HuH-7 (cell line): Measurements from ENCODE around the gene NUBPL.
"Not testable (repeated sequence)": the region's sequence is repeated elsewhere in the genome, so short reads cannot be mapped to it uniquely, and the experiment has no call there.

ENCODE experiments used
- DNase-seq: peaks from one replicate; pipeline ENCODE4 v3.0.0; 2011; ENCODE audit warnings: low spot score

Gene NUBPL

DNA sequence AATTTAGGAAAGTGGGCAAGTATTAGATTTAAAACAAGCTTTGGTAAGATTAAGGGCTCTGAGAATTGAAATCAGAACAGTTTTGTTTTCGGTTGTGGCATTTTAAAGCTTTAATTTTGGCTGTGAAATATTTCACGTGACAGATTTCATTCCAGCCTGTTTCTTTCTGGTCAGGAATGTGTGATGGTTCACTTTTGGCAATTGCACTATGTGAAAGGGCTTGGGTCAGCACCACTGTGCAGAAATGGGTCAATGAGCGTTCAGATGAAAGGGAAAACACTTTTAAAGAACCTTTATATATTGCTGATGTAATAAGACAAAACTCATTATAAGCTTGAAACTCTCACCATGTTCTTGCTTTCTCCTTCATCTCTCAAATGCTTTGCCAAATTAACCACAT is 17.1 kb downstream of the NUBPL start:
- DNase-seq: no peak

DNA sequence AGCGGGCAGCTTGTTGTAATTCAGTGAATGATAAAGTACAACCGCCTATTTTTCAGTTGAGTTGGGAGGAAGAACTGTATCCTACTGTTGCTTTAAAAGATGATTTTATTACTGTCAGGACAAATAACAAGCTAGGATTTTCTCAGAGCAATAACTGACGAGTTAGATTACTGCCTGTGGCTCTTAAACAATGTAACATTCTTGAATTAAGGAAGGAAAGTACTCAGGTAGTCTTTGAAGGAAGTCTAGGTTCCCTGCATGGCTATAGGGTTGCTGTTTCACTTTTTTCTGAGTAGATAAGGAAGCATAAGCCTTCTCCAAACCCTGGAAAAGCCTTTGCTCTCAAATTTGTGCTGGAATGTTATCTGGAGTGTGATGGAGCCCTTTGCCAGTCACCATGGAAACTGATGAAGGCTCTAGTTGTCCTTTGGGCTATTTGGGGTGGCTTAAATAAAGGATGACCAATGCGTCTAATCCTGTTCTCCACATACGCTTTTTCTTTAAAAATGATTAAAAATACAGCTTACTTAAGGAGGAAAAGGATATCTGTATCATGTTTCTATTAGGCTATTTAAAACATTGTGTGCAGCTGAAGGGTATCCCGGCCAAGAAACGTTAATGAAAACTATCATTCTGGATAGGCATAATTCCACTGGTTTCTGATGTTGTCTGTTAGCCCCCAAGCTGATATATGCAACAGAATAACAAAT is 17.7 kb downstream of the NUBPL start:
- no peak for DNase-seq

DNA sequence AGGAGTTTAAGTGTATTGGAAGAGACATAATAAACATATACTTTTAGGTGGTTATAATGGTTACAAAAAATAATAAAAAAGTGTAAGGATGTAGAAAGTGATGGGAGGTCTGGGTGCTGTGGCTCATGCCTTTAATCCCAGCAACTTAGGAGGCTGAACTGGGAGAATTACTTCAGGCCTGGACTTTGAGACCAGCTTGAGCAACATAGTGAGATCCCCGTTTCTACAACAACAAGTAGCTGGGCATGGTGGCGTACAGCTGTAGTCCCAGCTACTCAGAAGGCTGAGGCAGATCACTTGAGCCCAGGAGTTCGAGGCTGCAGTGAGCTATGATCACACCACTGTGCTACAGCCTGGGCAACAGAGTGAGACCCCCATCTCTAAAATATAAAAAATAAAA is 19.0 kb downstream of the NUBPL start:
- no peak for DNase-seq

DNA sequence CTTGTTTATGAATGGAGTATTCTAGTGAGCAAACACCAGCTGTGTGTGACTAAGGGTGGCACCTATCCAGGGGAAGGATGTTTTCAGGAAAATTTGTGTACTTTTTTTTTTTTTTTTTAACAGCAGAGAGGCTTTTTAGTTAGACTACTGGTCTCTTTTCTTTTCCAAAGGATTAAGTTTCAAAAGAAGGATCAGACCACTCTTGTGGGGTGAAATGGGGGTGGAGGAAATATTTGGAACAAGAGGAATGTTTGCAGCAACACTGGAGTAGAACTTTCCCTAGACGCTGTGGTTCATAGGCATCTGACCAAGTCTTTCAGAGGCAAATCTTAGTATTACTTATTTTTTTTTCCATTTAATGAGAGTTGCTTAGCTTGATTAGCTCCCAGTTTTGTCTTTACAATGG is 21.1 kb downstream of the NUBPL start:
- no peak for DNase-seq

DNA sequence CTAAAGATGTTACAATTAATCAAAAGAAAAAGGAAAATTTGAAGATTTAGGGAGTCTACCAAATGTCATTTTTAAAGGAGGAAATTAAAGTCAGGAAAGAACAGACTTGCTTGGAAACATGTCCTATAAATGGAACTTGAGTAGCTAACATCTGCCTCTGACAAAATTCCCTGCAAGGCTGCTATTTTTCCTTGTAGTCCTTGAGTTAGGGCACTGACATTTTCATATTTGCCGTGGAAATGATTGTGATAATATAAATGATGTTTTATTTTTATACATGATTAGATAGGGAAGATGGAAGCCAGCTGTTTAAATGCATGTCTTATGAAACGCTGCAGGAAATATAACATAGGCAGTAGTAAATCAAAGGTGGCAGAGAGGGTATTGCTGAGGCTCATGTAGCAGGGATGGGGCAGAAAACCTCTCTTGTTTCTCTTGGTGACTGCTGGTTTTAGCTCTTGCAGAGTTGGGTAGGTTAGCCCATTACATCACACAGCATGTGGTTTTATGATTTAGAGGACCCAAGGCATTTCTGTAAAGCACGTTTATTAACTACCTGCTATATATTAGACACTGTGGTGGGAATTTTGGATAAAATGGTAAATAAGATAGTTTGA is 21.7 kb downstream of the NUBPL start:
- no peak for DNase-seq

DNA sequence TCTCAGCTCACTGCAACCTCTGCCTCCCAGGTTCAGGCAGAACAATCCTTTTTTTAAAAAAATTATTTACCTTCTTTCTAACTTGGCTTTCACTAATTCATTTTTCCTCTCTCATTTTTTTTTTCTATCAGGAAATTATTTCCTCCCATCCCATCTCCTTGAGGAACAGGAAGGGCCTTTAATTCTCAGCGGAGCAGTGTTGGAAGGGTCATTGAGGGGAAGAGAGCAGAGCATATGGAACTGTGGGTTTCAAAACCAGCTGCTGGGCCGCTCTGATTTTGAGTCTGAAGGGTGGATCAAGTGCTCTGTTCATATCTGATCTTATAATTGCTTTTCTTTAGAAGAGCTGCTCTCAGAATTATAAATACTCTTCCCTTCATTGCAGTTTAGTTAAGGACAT is 29.0 kb downstream of the NUBPL start:
- no peak for DNase-seq

DNA sequence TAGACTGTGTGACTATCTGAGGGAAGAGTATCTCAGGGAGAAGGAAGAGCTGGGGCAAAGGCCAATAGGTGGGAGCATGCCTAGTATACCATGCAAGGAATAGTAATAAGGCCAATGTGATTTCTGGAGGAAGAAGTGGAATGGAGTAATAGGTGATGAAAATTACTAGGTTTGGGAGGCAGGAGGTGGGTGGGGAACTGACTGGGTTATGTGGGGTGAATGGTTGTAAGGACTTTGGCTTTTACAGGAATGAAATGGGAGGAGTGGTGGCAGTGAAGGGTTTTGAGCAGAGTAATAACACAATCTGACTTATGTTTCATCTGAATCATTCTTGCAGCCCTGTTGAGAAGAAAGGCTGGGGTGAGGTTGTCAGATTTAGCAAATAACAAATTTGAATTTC is 30.9 kb downstream of the NUBPL start:
- DNase-seq: no peak

DNA sequence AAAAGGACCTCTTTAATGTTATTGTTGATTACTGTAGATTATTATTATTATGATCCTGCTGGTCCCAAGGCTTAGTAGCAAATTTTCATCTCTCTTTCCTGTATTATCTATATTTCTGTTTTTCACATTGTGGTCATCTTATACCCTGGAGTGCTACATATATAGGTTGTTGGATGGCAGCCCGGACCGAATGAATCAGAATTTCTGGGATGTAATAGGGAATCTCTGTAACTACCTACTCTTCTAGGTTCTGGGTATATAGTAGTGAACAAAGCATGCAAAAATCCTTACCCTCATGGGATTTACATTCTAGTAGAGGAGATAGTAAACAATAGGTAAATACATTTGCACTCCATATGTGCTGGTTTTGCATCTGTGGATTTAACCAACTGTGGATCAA is 31.4 kb downstream of the NUBPL start:
- DNase-seq: no peak

DNA sequence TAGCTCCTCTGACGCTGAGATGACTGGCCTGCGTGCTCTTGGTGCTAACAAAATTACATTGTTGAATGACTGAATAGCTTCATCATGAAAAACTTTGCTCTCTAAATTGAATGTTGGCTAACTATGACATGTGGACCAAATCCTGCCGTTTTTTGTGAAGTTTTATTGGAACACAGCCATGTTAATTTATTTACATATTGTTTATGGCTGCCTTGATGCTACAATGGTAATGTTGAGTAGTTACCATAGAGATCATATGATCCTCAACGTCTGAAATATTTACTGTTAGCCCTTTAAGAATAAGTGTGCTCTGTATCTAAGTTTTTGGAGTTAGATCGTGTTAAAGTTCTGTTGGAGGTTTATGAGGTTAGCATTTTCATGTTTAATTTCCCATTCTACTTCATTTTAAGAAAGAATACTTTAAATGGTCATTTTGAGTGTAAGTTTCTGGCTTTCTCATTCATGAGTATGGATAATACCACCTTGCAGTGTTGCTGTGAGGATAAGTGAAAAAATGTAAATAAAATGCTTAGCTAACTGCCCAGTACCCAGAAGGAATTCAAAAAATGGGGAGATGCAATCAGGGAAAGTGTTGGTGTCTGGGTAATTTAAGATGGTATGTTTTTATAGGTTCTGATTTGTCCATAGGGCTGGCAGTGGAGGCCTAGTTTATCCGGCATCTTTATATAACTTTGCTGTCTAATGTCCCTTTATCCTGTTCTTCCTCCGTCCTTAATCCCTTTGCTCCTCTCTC is 35.3 kb downstream of the NUBPL start:
- no peak for DNase-seq

DNA sequence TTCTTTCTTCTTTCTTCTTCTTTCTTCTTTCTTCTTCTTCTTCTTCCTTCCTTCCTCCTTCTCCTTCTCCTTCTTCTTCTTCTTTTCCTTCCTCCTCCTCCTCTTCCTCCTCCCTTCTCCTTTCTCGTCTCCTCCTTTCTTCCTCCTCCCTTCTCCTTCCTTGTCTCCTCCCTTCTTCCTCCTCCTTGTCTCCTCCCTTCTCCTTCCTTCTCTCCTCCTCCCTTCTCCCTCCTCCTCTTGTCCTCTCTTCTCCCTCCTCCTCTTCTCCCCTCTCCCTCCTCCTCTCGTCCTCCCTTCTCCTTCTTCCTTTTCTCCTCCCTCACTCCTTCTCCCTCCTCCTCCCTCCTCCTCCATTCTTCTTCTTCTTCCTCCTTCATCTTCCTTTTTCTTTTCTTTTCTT is 44.5 kb downstream of the NUBPL start:
- no peak for DNase-seq

DNA sequence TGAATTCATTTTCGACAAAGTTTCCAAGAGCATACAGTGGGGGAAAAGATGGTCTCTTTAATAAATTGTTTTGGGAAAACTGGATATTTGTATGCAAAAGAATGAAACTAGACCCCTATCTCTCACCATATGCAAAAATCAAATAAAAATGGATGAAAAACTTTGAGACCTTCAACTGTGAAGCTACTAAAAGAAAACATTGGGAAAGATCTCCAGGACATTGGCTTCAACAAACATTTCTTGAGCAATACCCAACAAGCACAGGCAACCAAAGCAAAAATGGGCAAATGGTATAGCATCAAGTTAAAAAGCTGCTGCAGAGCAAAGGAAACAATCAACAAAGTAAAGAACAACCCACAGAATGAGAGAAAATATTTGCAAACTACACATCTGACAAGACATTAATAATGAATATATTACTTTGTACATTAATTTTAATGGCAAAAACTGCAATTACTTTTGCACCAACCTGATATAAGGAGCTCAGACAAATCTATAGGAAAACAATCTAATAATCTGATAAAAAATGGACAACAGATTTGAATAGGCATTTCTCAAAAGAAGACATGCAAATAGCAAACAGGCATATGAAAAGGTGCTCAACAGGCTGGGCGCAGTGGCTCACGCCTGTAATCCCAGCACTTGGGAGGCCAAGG is 50.7 kb downstream of the NUBPL start:
- DNase-seq: no peak

DNA sequence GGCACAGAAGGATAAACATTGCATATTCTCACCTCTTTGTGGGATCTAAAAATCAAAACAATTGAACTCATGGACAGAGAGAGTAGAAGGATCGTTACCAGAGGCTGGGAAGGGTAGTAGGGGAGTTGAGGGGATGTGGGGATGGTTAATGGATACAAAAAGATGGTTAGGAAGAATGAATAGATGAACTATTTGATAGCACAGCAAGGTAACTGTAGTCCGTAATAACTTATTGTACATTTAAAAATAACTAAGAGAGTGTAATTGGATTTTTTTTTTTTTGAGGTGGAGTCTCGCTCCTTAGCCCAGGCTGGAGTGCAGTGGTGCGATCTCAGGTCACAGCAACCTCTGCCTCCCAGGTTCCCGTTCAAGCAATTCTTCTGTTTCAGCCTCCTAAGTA is 52.0 kb downstream of the NUBPL start:
- DNase-seq: no peak

DNA sequence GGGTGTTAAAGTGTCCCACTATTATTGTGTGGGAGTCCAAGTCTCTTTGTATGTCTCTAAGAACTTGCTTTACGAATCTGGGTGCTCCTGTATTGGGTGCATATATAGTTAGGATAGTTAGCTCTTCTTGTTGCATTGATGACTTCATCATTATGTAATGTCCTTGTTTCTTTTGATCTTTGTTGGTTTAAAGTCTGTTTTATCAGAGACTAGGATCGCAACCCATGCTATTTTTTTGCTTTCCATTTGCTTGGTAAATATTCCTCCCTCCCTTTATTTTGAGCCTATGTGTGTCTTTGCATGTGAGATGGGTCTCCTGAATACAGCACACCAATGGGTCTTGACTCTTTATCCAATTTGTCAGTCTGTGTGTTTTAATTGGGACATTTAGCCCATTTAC is 57.7 kb downstream of the NUBPL start:
- not testable (repeated sequence) for DNase-seq

DNA sequence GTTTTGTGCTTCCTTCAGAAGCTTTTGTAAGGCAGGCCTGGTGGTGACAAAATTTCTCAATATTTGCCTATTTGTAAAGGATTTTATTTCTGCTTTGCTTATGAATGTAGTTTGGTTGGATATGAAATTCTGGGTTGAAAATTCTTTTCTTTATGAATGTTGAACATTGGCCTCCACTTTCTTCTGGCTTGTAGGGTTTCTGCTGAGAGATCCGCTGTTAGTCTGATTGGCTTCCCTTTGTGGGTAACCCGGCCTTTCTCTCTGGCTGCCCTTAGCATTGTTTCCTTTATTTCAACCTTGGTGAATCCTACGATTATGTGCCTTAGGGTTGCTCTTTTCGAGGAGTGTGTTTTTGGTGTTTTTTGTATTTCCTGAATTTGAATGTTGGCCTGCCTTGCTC is 58.2 kb downstream of the NUBPL start:
- no peak for DNase-seq

DNA sequence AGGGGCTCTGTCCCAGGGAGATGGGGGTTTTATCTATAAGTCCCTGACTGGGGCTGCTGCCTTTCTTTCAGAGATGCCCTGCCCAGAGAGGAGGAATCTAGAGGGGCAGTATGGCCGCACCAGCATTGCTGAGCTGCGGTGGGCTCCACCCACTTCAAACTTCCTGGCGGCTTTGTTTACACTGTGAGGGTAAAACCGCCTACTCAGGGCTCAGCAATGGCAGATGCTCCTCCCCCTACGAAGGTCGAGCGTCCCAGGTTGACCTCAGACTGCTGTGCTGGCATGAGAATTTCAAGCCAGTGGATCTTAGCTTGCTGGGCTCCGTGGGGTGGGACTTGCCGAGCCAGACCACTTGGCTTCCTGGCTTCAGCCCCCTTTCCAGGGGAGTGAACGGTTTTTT is 59.7 kb downstream of the NUBPL start:
- not testable (repeated sequence) for DNase-seq

DNA sequence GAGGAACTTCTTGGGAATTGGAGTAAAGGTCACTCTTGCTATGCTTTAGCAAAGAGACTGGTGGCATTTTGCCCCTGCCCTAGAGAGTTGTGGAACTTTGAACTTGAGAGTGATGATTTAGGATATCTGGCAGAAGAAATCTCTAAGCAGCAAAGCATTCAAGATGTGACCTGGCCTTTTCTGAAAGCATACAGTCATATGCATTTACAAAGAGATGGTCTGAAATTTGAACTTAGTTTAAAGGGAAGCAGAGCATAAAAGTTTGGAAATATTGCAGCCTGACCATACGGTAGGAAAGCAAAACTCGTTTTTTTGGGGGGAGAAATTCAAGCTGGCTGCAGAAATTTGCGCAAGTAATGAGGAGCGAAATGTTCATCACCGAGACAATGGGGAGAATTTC is 60.9 kb downstream of the NUBPL start:
- DNase-seq: no peak

DNA sequence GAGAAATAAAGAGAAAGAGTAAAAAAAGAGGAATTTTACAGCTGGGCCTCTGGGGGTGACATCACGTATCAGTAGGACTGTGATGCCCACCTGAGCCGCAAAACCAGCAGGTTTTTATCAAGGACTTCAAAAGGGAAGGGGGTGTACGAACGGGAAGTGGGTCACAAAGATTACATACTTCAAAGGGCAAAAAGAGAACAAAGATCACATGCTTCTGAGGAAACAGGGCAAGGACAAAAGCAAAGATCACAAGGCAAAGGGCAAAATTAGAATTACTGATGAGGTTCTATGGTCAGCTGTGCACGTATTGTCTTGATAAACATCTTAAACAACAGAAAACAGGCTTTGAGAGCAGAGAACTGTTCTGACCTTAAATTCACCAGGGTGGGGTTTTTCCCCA is 91.7 kb downstream of the NUBPL start:
- not testable (repeated sequence) for DNase-seq

DNA sequence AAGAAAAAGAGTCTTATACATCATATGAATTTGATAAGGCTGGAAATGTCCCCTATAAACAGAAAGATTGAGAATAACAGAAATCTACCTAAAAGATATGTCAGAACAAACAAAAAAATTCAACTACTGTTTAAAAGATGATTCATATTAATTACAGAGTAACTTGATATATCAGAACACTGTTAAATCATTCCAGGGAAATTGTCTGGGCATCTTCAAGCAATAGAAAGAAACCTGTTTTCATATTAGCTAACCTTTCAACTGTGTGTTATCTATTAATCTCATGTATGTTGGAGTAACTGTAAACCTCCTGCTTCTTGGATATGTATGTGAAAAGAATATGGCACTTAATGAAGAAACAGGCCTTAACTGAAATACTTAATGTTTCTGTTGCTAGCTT is 96.7 kb downstream of the NUBPL start:
- DNase-seq: no peak

DNA sequence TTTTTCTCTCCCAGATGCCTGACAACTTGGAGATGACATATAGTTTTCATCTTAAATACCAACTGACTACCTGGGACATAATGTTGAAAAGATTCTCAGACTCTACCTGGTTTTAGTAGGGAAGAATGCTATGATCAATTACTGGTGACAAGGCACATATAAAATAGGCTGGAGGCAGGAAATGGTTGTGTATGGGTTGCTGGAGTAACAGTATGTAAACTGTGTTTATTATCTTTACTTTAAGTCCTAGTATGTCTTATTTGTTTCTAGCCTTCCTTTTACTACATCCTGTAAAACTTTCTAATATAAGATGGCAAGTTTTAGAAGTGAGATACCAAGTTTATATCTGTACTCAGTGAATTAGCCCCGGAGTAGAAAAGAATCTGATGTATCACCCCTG is 98.1 kb downstream of the NUBPL start:
- no peak for DNase-seq

DNA sequence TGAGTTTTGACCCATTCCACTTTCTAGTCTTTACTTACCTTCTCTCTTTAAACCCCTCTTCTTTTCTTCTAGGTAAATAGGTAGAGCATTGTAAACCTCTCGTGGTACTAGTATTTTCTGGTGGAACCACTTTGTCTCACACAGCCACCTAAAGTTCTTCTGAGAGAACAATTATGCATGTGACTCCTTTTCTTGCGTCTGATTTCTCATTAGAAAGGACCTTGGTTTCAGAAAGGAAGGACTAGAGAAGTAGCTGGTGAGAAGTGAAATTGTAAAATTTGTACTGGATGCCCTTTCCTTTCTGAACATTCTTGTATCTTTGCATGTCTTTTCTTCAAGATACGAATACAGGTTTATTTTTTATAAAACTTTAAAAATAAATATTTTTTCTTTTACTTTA is 99.0 kb downstream of the NUBPL start:
- no peak for DNase-seq

DNA sequence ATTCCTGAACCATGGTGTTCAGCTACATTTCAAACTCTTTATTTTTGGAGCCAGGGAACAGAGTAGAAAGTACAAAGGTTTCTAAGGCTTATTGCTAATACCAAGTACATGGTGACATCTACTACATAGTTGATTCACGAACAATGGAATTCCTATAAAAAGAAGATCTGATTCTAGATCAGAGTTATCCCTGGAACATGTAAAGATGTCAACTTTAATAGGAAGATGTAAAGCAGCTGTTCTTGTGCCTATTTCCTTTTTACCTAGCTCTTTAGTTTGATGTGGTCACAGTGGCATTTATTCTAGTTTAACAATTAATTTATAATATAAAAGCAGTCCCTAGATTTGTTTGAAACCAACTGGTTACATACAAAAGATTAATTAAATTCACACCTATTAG is 99.5 kb downstream of the NUBPL start:
- no peak for DNase-seq

DNA sequence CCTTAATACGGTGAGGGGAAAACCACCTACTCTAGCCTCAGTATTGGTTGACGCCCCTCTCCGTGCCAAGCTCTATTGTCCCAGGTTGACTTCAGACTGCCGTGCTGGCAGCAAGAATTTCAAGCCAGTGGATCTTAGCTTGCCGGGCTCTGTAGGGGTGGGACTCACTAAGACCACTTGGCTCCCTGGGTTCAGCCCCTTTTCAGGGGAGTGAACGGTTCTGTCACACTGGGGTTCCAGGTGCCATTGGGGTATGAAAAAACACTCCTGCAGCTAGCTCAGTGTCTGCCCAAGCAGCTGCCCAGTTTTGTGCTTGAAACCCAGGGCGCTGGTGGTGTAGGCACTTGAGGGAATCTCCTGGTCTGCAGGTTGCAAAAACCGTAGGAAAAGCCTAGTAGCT is 107.1 kb downstream of the NUBPL start:
- DNase-seq: no peak

DNA sequence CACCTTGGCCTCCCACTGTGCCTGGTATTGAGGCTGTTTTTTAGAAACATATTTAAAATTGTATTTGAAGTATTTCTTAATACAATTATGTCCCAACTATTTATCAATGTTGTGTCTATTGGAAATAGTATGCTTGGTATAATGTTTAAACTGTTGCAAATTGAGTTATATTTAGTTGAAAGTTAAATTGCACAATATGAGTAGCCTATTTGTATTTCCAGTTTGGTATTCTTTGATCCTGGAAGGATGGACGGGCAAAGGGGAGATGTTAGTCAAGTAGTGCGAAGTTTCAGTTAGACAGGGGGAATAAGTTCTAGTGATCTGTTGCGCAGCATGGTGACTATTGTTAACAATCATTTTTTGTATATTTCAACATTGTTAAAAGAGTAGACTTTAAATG is 111.5 kb downstream of the NUBPL start:
- DNase-seq: no peak
